Panc1 (cell line): ENCODE results near the gene FAM50A.

Experiments
- CTCF ChIP-seq: fragments of 450-650 bp; IDR thresholded peaks from 2 replicates; pipeline ENCODE4 v1.5.1; 2017; ENCODE audit warnings: mild to moderate bottlenecking
- POLR2AphosphoS5 ChIP-seq: IDR thresholded peaks from 2 replicates; pipeline ENCODE4 v1.6.1; 2012; ENCODE audit warnings: mild to moderate bottlenecking, low read depth, low read length, moderate library complexity
- TCF7L2 ChIP-seq: IDR thresholded peaks from 2 replicates; pipeline ENCODE4 v1.6.1; 2011; ENCODE audit warnings: mild to moderate bottlenecking, low read depth, low read length, inconsistent platforms

- TF ChIP-seq CTCF = no peak
- TF ChIP-seq POLR2AphosphoS5 = no peak
- TF ChIP-seq TCF7L2 = no peak
Measured at GRCh38 chrX:154431341-154431740, 12.6 kb upstream of the FAM50A start.
